HG03060 (cell line): ENCODE measurements around the gene USP34.

ENCODE experiments used
- ATAC-seq: cut with Tn5 transposase; IDR thresholded peaks from one replicate; pipeline ENCODE4 v1.9.1; 2021; ENCODE audit warnings: low read depth, moderate number of reproducible peaks; ENCODE audit not compliant: unreplicated experiment

The USP34 gene

DNA sequence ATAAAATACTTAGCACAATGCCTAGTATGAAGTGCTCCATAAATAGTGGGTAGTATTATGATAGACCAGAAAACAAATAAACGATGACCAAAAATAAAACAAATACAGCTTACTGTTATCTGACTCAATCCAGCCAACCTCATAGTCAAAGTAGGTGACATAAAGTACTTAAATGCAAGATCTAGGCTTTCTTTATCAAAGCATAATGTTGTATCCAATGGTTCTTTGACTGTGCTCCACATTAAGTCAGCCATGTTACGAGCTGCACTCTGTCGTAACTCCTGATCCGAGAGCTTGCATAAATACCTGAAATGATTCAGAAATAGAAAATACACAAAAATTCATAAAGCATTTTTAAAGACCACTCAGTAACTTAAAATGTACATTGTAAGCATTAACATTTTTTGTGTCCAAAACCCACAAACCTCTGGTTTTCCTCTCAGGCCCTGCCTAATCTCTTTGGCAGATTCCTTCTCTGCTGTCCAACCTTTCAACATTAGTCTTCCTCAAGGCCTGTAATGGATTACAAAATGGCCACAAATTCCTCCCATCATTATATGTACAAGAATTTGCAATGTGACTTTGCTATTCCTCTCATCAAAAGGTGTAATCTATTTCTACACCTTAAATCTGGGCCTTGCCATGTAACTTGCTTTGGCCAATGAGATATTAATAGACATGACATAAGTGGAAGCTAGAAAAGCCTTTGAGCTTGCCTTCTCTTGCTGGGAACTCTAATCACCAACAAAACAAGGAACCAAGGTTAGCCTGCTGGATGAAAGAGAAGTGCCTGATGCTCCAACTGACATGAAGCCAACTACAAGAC is 90.6 kb downstream of the USP34 start:
- ATAC-seq, result no peak

- ATAC-seq, result no peak
Measured at GRCh38 chr2:61379521-61379920, 91.4 kb downstream of the USP34 start.

DNA sequence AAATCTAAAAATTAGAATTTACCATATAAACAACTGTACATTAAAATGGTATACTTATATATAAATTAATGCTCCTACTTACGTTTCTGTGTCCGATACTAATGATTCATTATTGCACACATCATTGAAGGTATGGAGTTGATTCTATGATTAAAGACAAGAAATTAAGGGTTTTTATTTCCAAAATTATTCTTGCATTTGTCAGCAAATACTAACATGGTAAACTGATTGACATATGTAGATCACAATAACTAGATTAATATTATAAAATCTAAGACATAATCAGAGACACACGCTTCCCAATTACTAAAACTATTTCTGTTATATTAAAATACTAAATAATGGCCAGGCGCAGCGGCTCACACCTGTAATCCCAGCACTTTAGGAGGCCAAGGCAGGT is 92.6 kb downstream of the USP34 start:
- no peak for ATAC-seq

DNA sequence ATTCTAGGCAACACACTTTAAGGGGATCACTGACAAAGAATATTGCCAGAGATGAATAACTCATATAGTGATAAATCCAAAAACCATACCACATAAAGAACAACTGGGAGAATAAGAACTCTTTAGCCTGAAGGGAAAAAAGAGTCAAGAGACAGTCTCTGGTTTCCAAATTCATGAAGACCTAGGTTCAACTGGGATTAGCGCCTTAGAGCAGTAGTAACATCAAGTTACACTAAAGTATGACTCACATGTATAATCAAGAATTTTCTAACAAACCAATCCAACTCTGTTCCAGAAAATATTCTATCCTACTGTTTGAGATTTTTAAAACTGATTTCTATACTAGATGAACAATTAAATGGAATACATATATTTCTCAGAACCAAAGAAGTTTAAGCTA is 93.8 kb downstream of the USP34 start:
- no peak for ATAC-seq

DNA sequence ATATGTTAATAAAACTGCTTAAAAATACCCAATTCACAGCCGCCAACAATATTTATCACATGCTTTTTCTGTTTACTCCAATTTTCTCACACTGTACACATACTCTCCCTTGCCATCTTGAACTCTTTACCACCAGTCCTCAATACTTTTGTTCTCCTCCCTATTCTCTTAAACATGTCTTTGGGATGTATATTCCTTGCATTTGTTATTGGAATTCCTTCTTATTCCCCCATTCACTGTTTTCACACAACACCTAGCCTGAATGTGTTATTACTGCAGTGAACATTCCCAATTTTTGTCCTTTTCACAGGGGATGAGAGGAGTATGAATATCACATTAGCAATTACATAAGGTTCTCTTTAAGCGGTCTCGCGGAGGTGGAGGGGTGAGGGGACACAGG is 94.7 kb downstream of the USP34 start:
- no peak for ATAC-seq

DNA sequence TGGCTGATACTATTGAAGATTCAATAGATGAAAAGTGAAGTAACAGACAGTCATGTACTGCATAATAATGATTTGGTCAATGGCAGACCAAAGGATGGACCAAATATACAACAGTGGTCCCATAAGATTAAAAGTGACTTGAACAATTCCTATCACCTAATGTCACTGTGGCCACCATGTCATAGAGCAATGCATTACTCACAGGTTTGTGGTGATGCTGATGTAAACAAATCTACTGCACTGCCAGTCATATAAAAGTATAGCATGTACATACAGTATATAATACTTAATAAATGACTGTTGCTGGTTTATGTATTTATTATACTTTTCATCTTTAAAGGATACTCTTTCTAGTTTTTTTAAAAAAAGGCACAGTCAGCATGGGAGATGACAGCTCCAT is 99.9 kb downstream of the USP34 start:
- no peak for ATAC-seq

GRCh38 chr2:61368687-61369665 is 101.9 kb downstream of the USP34 start:
- ATAC-seq, result no peak

GRCh38 chr2:61367177-61367576 is 103.7 kb downstream of the USP34 start:
- ATAC-seq, result no peak

- ATAC-seq, result no peak
Measured at GRCh38 chr2:61363580-61363979, 107.3 kb downstream of the USP34 start.

- ATAC-seq, result no peak
Measured at GRCh38 chr2:61362873-61363272, 108.0 kb downstream of the USP34 start.

DNA sequence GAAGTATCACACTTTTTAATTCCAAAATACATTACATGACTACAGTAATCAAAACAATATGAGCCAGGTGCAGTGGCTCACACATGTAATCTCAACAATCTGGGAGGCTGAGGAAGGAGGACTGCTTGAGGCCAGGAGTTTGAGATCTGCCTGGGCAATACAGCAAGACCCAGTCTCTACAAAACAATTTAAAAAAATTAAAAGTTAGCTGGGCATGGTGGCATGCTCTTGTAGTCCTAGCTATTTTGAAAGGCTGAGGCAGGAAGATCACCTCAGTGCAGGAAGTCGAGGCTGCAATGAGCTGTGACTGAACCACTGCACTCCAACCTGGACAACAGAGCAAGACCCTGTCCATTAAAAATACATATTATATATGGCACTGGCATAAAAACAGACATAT is 109.8 kb downstream of the USP34 start:
- ATAC-seq, result no peak

GRCh38 chr2:61359058-61359457 is 111.8 kb downstream of the USP34 start:
- ATAC-seq, result no peak

DNA sequence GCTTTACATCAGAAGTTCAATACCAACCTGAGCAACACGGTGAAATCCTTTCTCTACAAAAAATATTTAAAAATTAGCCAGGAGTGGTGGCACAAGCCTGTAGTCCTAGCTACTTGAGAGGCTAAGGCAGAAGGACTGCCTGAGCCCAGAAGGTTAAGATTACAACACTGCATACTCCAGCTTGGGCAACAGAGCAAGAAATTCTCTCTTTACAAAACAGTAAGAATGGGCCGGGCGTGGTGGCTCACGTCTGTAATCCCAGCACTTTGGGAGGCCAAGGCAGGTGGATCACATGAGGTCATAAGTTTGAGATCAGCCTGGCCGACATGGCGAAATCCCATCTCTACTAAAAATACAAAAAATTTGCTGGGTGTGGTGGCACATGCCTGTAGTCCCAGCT is 113.2 kb downstream of the USP34 start:
- ATAC-seq, result no peak

DNA sequence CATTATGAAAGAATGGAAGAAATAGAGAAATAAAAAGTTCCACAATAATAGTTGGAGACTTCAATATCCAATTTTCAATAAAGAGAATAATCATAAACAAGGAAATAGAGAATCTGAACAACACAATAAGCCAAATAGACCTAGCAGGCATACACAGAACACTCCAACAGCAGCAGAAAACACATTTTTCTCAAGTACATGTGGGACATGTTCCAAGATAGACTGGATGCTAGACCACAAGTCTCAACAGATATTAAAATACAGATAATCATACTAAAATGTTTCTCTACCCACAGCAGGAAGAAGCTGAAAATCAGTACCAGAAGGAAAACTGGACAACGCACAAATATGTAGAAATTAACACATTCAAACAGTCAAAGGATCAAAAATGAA is 113.9 kb downstream of the USP34 start:
- no peak for ATAC-seq

DNA sequence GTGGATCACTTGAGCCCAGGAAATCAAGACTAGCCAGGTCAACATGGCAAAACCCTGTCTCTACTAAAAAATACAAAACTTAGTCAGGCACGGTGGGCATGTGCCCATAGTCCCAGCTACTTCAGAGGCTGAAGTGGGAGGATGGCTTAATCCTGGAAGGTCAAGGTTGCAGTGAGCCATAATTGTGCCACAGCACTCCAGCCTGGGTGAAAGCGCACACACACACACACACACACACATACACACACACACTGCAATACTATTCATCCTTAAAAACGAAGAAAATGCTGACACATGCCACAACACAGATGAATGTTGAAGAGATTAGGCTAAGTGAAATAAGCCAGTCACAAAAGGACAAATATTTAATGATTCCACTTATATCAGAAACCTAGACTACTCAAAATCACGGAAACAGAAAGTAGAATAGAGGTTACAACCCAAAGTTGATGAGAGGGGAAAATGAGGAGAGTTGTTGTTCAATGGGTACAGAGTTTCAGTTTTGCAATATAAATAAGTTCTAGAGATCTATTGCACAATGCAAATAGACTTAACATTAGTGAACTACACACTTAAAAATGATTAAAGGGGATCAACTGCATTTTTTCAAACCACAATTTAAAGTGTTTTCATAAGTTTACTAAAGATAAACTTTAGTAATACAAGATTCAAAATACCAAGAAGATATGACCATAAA is 114.5 kb downstream of the USP34 start:
- no peak for ATAC-seq

DNA sequence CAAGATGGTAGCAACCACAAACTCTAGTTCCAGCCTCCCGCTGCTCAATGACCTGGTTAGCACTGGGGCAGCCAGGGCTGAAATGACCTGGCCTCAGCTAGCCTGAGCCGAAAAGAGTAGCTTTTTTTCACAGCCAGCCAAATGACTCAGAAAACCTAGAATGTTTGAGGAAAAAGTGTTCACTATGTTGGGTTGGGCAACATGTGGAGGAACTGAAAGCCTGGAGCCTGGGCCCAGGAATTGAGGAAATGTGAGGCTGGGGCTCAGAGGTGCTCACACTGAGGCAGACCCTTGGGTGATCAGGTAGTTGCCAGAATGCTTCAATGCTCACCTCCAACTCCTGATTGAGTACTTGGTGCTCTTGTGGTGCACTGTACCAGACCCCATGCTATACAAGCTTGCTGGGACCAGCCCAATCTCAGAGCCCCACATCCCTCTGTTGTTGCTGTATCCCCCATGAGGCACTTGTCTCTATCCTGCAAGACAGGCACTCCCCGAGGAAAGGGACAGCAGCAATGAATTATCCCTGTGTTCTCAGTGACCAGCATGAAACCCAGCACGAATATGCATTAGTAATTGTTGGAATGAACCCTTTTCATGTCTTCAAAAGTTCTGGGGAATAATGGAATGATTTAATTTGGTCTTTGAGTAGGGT is 116.2 kb downstream of the USP34 start:
- no peak for ATAC-seq

DNA sequence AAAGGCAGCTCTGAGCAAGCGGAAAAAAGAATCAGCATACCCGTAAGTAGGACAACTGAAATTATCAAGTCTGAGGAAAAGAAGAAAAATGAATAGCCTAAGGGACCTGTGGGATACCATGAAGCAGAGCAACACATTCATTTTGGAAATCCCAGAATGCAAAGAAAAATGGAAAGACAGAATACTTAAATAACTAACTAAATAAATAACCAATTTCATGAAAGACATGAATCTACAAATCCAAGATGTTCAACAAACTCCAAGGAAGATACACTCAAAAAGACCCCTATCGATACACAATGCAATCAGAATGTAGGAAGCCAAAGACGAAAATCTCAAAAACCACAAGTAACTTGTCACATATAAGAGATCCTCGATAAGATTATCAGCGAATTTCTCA is 117.0 kb downstream of the USP34 start:
- ATAC-seq, result no peak

GRCh38 chr2:61350777-61351176 is 120.1 kb downstream of the USP34 start:
- no peak for ATAC-seq

GRCh38 chr2:61343141-61343540 is 127.7 kb downstream of the USP34 start:
- ATAC-seq, result no peak

DNA sequence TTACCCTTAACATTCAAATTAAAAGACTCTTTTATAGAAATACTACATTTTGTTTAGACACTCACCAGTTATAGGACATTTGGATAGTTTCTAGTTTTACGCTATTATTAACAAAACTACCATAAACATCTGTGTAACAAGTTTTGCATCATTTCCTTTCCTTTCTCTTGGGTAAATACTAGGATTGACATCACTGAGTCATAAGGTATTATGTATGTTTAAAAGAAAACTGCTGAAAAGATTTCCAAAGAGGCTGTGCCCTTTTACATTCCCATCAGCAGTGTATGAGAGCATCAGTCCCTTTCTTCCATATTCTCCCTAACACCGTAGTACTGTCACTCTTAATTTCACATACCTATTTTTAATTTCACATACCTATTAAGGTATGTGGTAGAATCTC is 130.6 kb downstream of the USP34 start:
- ATAC-seq, result no peak
